Measurements from ENCODE around the gene RNF148.

RNF148 gene

GRCh38 chr7:122719010-122719578 lies 16.4 kb upstream of the RNF148 start:
- no peaks in the 10 kb centered on the region for H3K27me3 ChIP-seq (ENCODE audit: control insufficient read depth in 1 of 2, insufficient read depth in 2 of 2, low read length in 2 of 2)
- H3K4me1 ChIP-seq (ENCODE audit: insufficient read depth, low read length), result no peaks in the 10 kb centered on the region
- H3K9ac ChIP-seq (ENCODE audit: low read length), result no peak overlapping the region

GRCh38 chr7:122717356-122718089 lies 14.8 kb upstream of the RNF148 start:
- Histone ChIP-seq H3K36me3 (ENCODE audit: insufficient read depth, low read length) (no peaks in the 10 kb centered on the region), H3K4me1 (ENCODE audit: insufficient read depth, low read length) (no peaks in the 10 kb centered on the region), H3K9me3 (ENCODE audit: low read length) (no peaks in the 10 kb centered on the region), H3K4me3 (ENCODE audit: low read depth in 1 of 2, low read length in 2 of 2) (no peak overlapping the region), H3K27me3 (ENCODE audit: control insufficient read depth in 1 of 2, insufficient read depth in 2 of 2, low read length in 2 of 2) (no peaks in the 10 kb centered on the region), H3K9ac (ENCODE audit: low read length) (no peak overlapping the region), H3K27ac (ENCODE audit: low read depth, low read length) (no peak overlapping the region)

More at GRCh38 chr7:122719010-122719578, 16.4 kb upstream of the RNF148 start:
- no peaks in the 10 kb centered on the region for H3K36me3 ChIP-seq (ENCODE audit: insufficient read depth, low read length)
- no peak overlapping the region for H3K4me3 ChIP-seq (ENCODE audit: low read depth in 1 of 2, low read length in 2 of 2)
- H3K27ac ChIP-seq (ENCODE audit: low read depth, low read length), result no peak overlapping the region
- no peaks in the 10 kb centered on the region for H3K9me3 ChIP-seq (ENCODE audit: low read length)

- Histone ChIP-seq H3K36me3 (ENCODE audit: insufficient read depth, low read length) (no peaks in the 10 kb centered on the region), H3K4me1 (ENCODE audit: insufficient read depth, low read length) (no peaks in the 10 kb centered on the region), H3K9me3 (ENCODE audit: low read length) (no peaks in the 10 kb centered on the region), H3K9ac (ENCODE audit: low read length) (no peak overlapping the region), H3K27me3 (ENCODE audit: control insufficient read depth in 1 of 2, insufficient read depth in 2 of 2, low read length in 2 of 2) (no peaks in the 10 kb centered on the region), H3K27ac (ENCODE audit: low read depth, low read length) (no peak overlapping the region), H3K4me3 (ENCODE audit: low read depth in 1 of 2, low read length in 2 of 2) (no peak overlapping the region)
Observed at GRCh38 chr7:122715183-122715582, 12.5 kb upstream of the RNF148 start.

- Histone ChIP-seq H3K9ac (ENCODE audit: low read length) (no peak overlapping the region), H3K4me1 (ENCODE audit: insufficient read depth, low read length) (no peaks in the 10 kb centered on the region), H3K4me3 (ENCODE audit: low read depth in 1 of 2, low read length in 2 of 2) (no peak overlapping the region), H3K27me3 (ENCODE audit: control insufficient read depth in 1 of 2, insufficient read depth in 2 of 2, low read length in 2 of 2) (no peaks in the 10 kb centered on the region), H3K36me3 (ENCODE audit: insufficient read depth, low read length) (no peaks in the 10 kb centered on the region), H3K27ac (ENCODE audit: low read depth, low read length) (no peak overlapping the region), H3K9me3 (ENCODE audit: low read length) (no peaks in the 10 kb centered on the region)
Observed at GRCh38 chr7:122710916-122711315, 8.2 kb upstream of the RNF148 start.

GRCh38 chr7:122709930-122710646 lies 7.4 kb upstream of the RNF148 start:
- H3K9ac ChIP-seq (ENCODE audit: low read length), result no peak overlapping the region
- no peak overlapping the region for H3K4me3 ChIP-seq (ENCODE audit: low read depth in 1 of 2, low read length in 2 of 2)
- H3K27me3 ChIP-seq (ENCODE audit: control insufficient read depth in 1 of 2, insufficient read depth in 2 of 2, low read length in 2 of 2), result no peaks in the 10 kb centered on the region
- no peaks in the 10 kb centered on the region for H3K9me3 ChIP-seq (ENCODE audit: low read length)
- no peak overlapping the region for H3K27ac ChIP-seq (ENCODE audit: low read depth, low read length)
- no peaks in the 10 kb centered on the region for H3K4me1 ChIP-seq (ENCODE audit: insufficient read depth, low read length)
- no peaks in the 10 kb centered on the region for H3K36me3 ChIP-seq (ENCODE audit: insufficient read depth, low read length)

- Histone ChIP-seq H3K27ac (ENCODE audit: low read depth, low read length) (no peak overlapping the region), H3K4me1 (ENCODE audit: insufficient read depth, low read length) (no peaks in the 10 kb centered on the region), H3K4me3 (ENCODE audit: low read depth in 1 of 2, low read length in 2 of 2) (no peak overlapping the region), H3K36me3 (ENCODE audit: insufficient read depth, low read length) (no peaks in the 10 kb centered on the region), H3K27me3 (ENCODE audit: control insufficient read depth in 1 of 2, insufficient read depth in 2 of 2, low read length in 2 of 2) (no peaks in the 10 kb centered on the region), H3K9me3 (ENCODE audit: low read length) (no peaks in the 10 kb centered on the region), H3K9ac (ENCODE audit: low read length) (no peak overlapping the region)
Observed at GRCh38 chr7:122706836-122707235, 4.1 kb upstream of the RNF148 start.

GRCh38 chr7:122699017-122699416 lies 3.7 kb downstream of the RNF148 start, which contains the start of gene RNF133:
Gene RNF133 (minus strand): TSS chr7:122699117. CDS start chr7:122698918, 199 bp downstream.
- Histone ChIP-seq H3K4me1 (ENCODE audit: insufficient read depth, low read length) (no peaks in the 10 kb centered on the region), H3K27ac (ENCODE audit: low read depth, low read length) (no peak within 1 kb of the TSS), H3K27me3 (ENCODE audit: control insufficient read depth in 1 of 2, insufficient read depth in 2 of 2, low read length in 2 of 2) (no peaks in the 10 kb centered on the region), H3K9me3 (ENCODE audit: low read length) (no peaks in the 10 kb centered on the region), H3K4me3 (ENCODE audit: low read depth in 1 of 2, low read length in 2 of 2) (no peak within 1 kb of the TSS), H3K9ac (ENCODE audit: low read length) (no peak within 1 kb of the TSS), H3K36me3 (ENCODE audit: insufficient read depth, low read length) (no peaks in the 10 kb centered on the region)

- Histone ChIP-seq H3K27me3 (ENCODE audit: control insufficient read depth in 1 of 2, insufficient read depth in 2 of 2, low read length in 2 of 2) (no peaks in the 10 kb centered on the region), H3K27ac (ENCODE audit: low read depth, low read length) (no peak overlapping the region), H3K4me3 (ENCODE audit: low read depth in 1 of 2, low read length in 2 of 2) (no peak overlapping the region), H3K9ac (ENCODE audit: low read length) (no peak overlapping the region), H3K36me3 (ENCODE audit: insufficient read depth, low read length) (no peaks in the 10 kb centered on the region), H3K9me3 (ENCODE audit: low read length) (no peaks in the 10 kb centered on the region), H3K4me1 (ENCODE audit: insufficient read depth, low read length) (no peaks in the 10 kb centered on the region)
Observed at GRCh38 chr7:122695816-122696215, 6.9 kb downstream of the RNF148 start.

GRCh38 chr7:122694697-122695096 lies 8.0 kb downstream of the RNF148 start:
- H3K9ac ChIP-seq (ENCODE audit: low read length), result no peak overlapping the region
- H3K27ac ChIP-seq (ENCODE audit: low read depth, low read length), result no peak overlapping the region
- no peaks in the 10 kb centered on the region for H3K27me3 ChIP-seq (ENCODE audit: control insufficient read depth in 1 of 2, insufficient read depth in 2 of 2, low read length in 2 of 2)
- H3K36me3 ChIP-seq (ENCODE audit: insufficient read depth, low read length), result no peaks in the 10 kb centered on the region
- no peak overlapping the region for H3K4me3 ChIP-seq (ENCODE audit: low read depth in 1 of 2, low read length in 2 of 2)
- no peaks in the 10 kb centered on the region for H3K4me1 ChIP-seq (ENCODE audit: insufficient read depth, low read length)
- H3K9me3 ChIP-seq (ENCODE audit: low read length), result no peaks in the 10 kb centered on the region

GRCh38 chr7:122692769-122693309 lies 9.9 kb downstream of the RNF148 start:
- no peaks in the 10 kb centered on the region for H3K9me3 ChIP-seq (ENCODE audit: low read length)
- no peaks in the 10 kb centered on the region for H3K36me3 ChIP-seq (ENCODE audit: insufficient read depth, low read length)
- H3K27me3 ChIP-seq (ENCODE audit: control insufficient read depth in 1 of 2, insufficient read depth in 2 of 2, low read length in 2 of 2), result no peaks in the 10 kb centered on the region
- H3K4me3 ChIP-seq (ENCODE audit: low read depth in 1 of 2, low read length in 2 of 2), result no peak overlapping the region
- H3K4me1 ChIP-seq (ENCODE audit: insufficient read depth, low read length), result no peaks in the 10 kb centered on the region
- H3K27ac ChIP-seq (ENCODE audit: low read depth, low read length), result no peak overlapping the region
- no peak overlapping the region for H3K9ac ChIP-seq (ENCODE audit: low read length)

- no peak overlapping the region for H3K4me3 ChIP-seq (ENCODE audit: low read depth in 1 of 2, low read length in 2 of 2)
- H3K36me3 ChIP-seq (ENCODE audit: insufficient read depth, low read length), result no peaks in the 10 kb centered on the region
- no peak overlapping the region for H3K9ac ChIP-seq (ENCODE audit: low read length)
- H3K4me1 ChIP-seq (ENCODE audit: insufficient read depth, low read length), result no peaks in the 10 kb centered on the region
- no peaks in the 10 kb centered on the region for H3K9me3 ChIP-seq (ENCODE audit: low read length)
- no peak overlapping the region for H3K27ac ChIP-seq (ENCODE audit: low read depth, low read length)
- no peaks in the 10 kb centered on the region for H3K27me3 ChIP-seq (ENCODE audit: control insufficient read depth in 1 of 2, insufficient read depth in 2 of 2, low read length in 2 of 2)
Observed at GRCh38 chr7:122691569-122692235, 11.0 kb downstream of the RNF148 start.
